SU-DHL-6 (cell line): Measurements from ENCODE around the gene AKT1.

ENCODE experiments used
- CTCF ChIP-seq: fragments of 200-600 bp; sonication (generic); IDR thresholded peaks from one replicate; pipeline ENCODE4 v1.5.1; 2017; ENCODE audit warnings: antibody characterized with exemption, mild to moderate bottlenecking, low read length, moderate library complexity; ENCODE audit not compliant: insufficient read depth, poor library complexity, severe bottlenecking
- EZH2phosphoT487 ChIP-seq: fragments of 200-600 bp; sonication (generic), shearing (Covaris generic); conservative IDR thresholded peaks from 2 replicates; pipeline ENCODE4 v1.6.1; 2018; ENCODE audit warnings: mild to moderate bottlenecking, antibody characterized with exemption, low read length, moderate library complexity, mixed read lengths

DNA sequence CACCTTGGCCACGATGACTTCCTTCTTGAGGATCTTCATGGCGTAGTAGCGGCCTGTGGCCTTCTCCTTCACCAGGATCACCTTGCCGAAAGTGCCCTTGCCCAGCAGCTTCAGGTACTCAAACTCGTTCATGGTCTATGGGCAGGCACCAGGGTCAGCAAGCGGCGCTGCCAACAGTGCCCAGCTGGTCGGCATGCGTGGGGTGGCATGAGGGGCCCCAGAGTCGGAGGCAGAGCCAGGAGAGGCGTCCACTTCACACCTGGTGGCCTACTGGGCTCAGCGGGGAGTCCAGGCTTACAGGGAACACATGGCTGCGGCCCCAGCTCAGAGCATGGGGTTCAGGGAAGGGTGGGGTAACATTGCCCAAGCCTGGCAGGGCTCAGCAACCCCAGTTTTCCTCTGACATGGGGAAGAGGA is 20.5 kb downstream of the AKT1 start:
- TF ChIP-seq CTCF, result no peak
- no peak for TF ChIP-seq EZH2phosphoT487
